ENCODE measurements around the gene SH3PXD2A. TPM values are rescaled to one million over a fixed set of nuclear protein-coding genes. Genes with fewer than 3 reads are reported as not detected.

The SH3PXD2A gene, protein sequence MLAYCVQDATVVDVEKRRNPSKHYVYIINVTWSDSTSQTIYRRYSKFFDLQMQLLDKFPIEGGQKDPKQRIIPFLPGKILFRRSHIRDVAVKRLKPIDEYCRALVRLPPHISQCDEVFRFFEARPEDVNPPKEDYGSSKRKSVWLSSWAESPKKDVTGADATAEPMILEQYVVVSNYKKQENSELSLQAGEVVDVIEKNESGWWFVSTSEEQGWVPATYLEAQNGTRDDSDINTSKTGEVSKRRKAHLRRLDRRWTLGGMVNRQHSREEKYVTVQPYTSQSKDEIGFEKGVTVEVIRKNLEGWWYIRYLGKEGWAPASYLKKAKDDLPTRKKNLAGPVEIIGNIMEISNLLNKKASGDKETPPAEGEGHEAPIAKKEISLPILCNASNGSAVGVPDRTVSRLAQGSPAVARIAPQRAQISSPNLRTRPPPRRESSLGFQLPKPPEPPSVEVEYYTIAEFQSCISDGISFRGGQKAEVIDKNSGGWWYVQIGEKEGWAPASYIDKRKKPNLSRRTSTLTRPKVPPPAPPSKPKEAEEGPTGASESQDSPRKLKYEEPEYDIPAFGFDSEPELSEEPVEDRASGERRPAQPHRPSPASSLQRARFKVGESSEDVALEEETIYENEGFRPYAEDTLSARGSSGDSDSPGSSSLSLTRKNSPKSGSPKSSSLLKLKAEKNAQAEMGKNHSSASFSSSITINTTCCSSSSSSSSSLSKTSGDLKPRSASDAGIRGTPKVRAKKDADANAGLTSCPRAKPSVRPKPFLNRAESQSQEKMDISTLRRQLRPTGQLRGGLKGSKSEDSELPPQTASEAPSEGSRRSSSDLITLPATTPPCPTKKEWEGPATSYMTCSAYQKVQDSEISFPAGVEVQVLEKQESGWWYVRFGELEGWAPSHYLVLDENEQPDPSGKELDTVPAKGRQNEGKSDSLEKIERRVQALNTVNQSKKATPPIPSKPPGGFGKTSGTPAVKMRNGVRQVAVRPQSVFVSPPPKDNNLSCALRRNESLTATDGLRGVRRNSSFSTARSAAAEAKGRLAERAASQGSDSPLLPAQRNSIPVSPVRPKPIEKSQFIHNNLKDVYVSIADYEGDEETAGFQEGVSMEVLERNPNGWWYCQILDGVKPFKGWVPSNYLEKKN
- 2.2 and 5.9 TPM in 2 replicates for total RNA-seq

DNA sequence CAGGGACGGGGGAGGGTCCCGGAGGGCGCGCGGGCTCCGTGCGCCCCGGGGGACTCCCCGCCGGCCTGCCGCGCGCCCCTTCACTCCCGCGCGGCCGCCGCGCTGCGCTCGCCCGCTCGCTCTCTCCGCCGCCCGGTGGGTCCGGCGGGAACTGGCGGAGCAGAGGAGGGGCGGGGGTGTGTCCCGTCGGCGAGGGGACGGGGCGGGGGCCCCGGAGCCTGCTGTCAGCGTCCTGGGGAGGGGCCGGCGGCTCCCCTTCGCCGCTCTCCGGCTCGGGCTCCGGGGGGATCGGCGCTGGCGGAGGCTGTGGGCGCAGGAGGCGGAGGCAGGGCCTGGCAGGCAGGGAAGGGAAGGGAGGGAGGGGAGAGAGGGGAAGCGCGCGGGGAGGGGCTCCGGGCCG is at the start of gene SH3PXD2A:
Gene SH3PXD2A, minus strand, starts transcription at position 153 of the 400 bp plus-strand sequence. CDS start 310 bp downstream, outside the sequence.

Other genes with a start within 250 kb of the SH3PXD2A start
- 27.0 and 31.1 TPM in 2 replicates for gene STN1, start 62.6 kb upstream of the SH3PXD2A start, total RNA-seq
- gene SLK, start 111.6 kb upstream of the SH3PXD2A start, total RNA-seq: 68.8 and 85.4 TPM in 2 replicates
- gene COL17A1, start 230.3 kb upstream of the SH3PXD2A start, total RNA-seq: under 0.01 TPM in 2 replicates

Data from dermis lymphatic vessel endothelial cell (primary cell).